Astrocyte (in vitro differentiated cells and primary cell): ENCODE results near the gene DGKE. TPM values are rescaled to one million over a fixed set of nuclear protein-coding genes. Genes with fewer than 3 reads are reported as not detected.

Experiments
- DNase-seq: peaks from one replicate; pipeline ENCODE4 v3.0.0-alpha.2; 2010; ENCODE audit warnings: low read depth
- FAIRE-seq: peaks from 2 replicates; lab custom pipeline; 2011; peaks lifted over from hg19 to GRCh38; lab: Jason Lieb, UNC
- H2AFZ ChIP-seq: 2 replicates; pipeline ENCODE4 v1.6.0; 2012; ENCODE audit warnings: low read depth, low read length, inconsistent platforms
- H3K27ac ChIP-seq: 2 replicates; pipeline ENCODE4 v1.5.1; 2011; ENCODE audit warnings: low read depth, low read length, inconsistent platforms
- H3K27me3 ChIP-seq: 2 replicates; pipeline ENCODE4 v1.6.0; 2011; ENCODE audit warnings: low read length, inconsistent platforms; ENCODE audit not compliant: insufficient read depth
- H3K36me3 ChIP-seq: 2 replicates; pipeline ENCODE4 v1.5.1; 2011; ENCODE audit warnings: low read length, inconsistent platforms; ENCODE audit not compliant: insufficient read depth
- H3K4me1 ChIP-seq: 2 replicates; pipeline ENCODE4 v1.5.1; 2011; ENCODE audit warnings: low read length, inconsistent platforms; ENCODE audit not compliant: insufficient read depth
- H3K4me2 ChIP-seq: 2 replicates; pipeline ENCODE4 v1.6.0; 2012; ENCODE audit warnings: low read length, inconsistent platforms
- H3K4me3 ChIP-seq: 2 replicates; pipeline ENCODE4 v1.5.1; 2011; ENCODE audit warnings: low read depth, mild to moderate bottlenecking, low read length, inconsistent platforms; ENCODE audit not compliant: insufficient read depth
- H3K79me2 ChIP-seq: 2 replicates; pipeline ENCODE4 v1.6.0; 2012; ENCODE audit warnings: mild to moderate bottlenecking, low read length, inconsistent platforms; ENCODE audit not compliant: insufficient read depth
- H3K9ac ChIP-seq: 2 replicates; pipeline ENCODE4 v1.6.0; 2012; ENCODE audit warnings: mild to moderate bottlenecking, low read length, inconsistent platforms
- H3K9me3 ChIP-seq: 2 replicates; pipeline ENCODE4 v1.5.1; 2012; ENCODE audit warnings: low read depth, mild to moderate bottlenecking, low read length, inconsistent platforms; ENCODE audit not compliant: insufficient read depth
- H4K20me1 ChIP-seq: 2 replicates; pipeline ENCODE4 v1.6.0; 2012; ENCODE audit warnings: low read length, inconsistent platforms; ENCODE audit not compliant: insufficient read depth
- H3K27ac Mint-ChIP-seq: one replicate; pipeline ENCODE4 v1.8.0; 2021; ENCODE audit warnings: mild to moderate bottlenecking, mixed read lengths; ENCODE audit not compliant: unreplicated experiment
- H3K27me3 Mint-ChIP-seq: one replicate; pipeline ENCODE4 v1.8.0; 2021; ENCODE audit warnings: low read depth, mixed read lengths; ENCODE audit not compliant: unreplicated experiment
- H3K36me3 Mint-ChIP-seq: one replicate; pipeline ENCODE4 v1.8.0; 2021; ENCODE audit warnings: low read depth, mixed read lengths; ENCODE audit not compliant: unreplicated experiment
- H3K4me1 Mint-ChIP-seq: one replicate; pipeline ENCODE4 v1.8.0; 2021; ENCODE audit warnings: low read depth, mixed read lengths; ENCODE audit not compliant: unreplicated experiment
- H3K4me3 Mint-ChIP-seq: one replicate; pipeline ENCODE4 v1.8.0; 2021; ENCODE audit warnings: mild to moderate bottlenecking, moderate library complexity, mixed read lengths; ENCODE audit not compliant: unreplicated experiment
- H3K9me3 Mint-ChIP-seq: one replicate; pipeline ENCODE4 v1.8.0; 2021; ENCODE audit warnings: mild to moderate bottlenecking, mixed read lengths; ENCODE audit not compliant: unreplicated experiment
- CTCF ChIP-seq: IDR thresholded peaks from 2 replicates; pipeline ENCODE4 v1.5.1; 2011; ENCODE audit warnings: low read depth, mild to moderate bottlenecking, inconsistent platforms, low read length, moderate library complexity; ENCODE audit not compliant: insufficient read depth
- EZH2 ChIP-seq: IDR thresholded peaks from 2 replicates; pipeline ENCODE4 v1.6.1; 2012; ENCODE audit warnings: mild to moderate bottlenecking, low read length, inconsistent platforms; ENCODE audit not compliant: insufficient read depth
- total RNA-seq: library from RNA; stranded (reverse); gene quantifications from 2 replicates; pipeline ENCODE4 v1.2.1, GENCODE V29; 2021

Gene DGKE
- total RNA-seq, 1 donor from 2014 or later: 5.5 TPM

DNA sequence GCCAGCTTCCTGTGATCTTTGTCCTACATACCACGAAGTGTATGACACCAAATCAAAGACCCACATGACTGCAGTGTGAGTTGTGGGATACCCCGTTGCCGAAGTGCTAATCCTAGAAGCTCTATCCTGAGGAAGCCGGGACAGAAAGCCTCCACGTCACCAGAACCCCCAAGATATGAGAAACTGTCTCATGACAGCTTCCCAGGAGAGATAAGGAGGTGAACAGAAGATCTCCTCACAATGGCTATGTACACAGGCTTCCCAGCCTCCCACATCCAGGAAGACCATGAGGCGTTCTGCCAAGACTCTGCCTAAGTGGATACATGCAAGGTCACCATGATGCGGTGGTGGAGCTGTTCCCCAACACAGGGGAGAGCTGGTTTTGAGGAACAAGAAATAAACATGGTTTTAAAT lies 42.8 kb downstream of the DGKE start:
- no peaks in the 10 kb centered on the region for H3K4me1 ChIP-seq
- Mint-ChIP-seq H3K27me3 (peaks cover 3% of the 10 kb centered on the region), H3K36me3 (peaks cover 2% of the 10 kb centered on the region), H3K27ac (no peak overlapping the region), H3K4me1 (peaks cover 3% of the 10 kb centered on the region), H3K4me3 (no peak overlapping the region), H3K9me3 (no peaks in the 10 kb centered on the region)
- H3K4me3 ChIP-seq: no peak overlapping the region
- no peak overlapping the region for H3K9ac ChIP-seq
- H3K36me3 ChIP-seq: no peaks in the 10 kb centered on the region
- no peak overlapping the region for H3K4me2 ChIP-seq
- H3K27ac ChIP-seq: no peak overlapping the region
- no peaks in the 10 kb centered on the region for H4K20me1 ChIP-seq
- H3K9me3 ChIP-seq: no peaks in the 10 kb centered on the region
- DNase-seq (no peak), FAIRE-seq (no peak)
- H3K27me3 ChIP-seq: no peaks in the 10 kb centered on the region
- H2AFZ ChIP-seq: no peak overlapping the region
- TF ChIP-seq EZH2 (no peak), CTCF (no peak)
- H3K79me2 ChIP-seq: no peaks in the 10 kb centered on the region

DNA sequence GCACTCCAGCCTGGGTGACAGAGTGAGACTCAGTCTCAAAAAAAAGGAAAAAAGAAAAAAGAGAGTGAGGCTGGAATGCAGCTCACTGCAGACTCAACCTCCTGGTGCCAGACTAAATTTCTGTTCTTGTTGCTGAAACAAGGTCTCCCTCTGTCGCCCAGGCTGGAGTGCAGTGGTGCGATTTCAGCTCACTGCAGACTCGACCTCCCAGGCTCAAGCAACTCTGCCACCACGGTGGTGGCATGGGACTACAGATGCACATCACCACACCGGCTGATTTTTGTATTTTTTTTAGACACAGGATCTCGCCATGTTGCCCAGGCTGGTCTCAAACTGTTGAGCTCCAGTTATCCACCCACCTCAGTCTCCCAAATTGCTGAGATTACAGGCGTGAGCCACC lies 45.3 kb downstream of the DGKE start:
- no peaks in the 10 kb centered on the region for H3K9me3 ChIP-seq
- peaks cover 2% of the 10 kb centered on the region for H3K36me3 Mint-ChIP-seq
- H3K27ac Mint-ChIP-seq: no peak overlapping the region
- DNase-seq: no peak
- H3K27ac ChIP-seq: no peak overlapping the region
- H3K4me2 ChIP-seq: no peak overlapping the region
- H3K27me3 ChIP-seq: no peaks in the 10 kb centered on the region
- no peak for FAIRE-seq
- no peaks in the 10 kb centered on the region for H3K36me3 ChIP-seq
- H3K4me3 ChIP-seq: no peak overlapping the region
- H3K4me1 Mint-ChIP-seq: peaks cover 3% of the 10 kb centered on the region
- H3K27me3 Mint-ChIP-seq: peaks cover 3% of the 10 kb centered on the region
- H2AFZ ChIP-seq: no peak overlapping the region
- H3K79me2 ChIP-seq: no peaks in the 10 kb centered on the region
- H3K4me1 ChIP-seq: no peaks in the 10 kb centered on the region
- H3K4me3 Mint-ChIP-seq: no peak overlapping the region
- H4K20me1 ChIP-seq: no peaks in the 10 kb centered on the region
- no peaks in the 10 kb centered on the region for H3K9me3 Mint-ChIP-seq
- no peak overlapping the region for H3K9ac ChIP-seq
- TF ChIP-seq EZH2: no peak
- no peak for TF ChIP-seq CTCF

- Histone ChIP-seq H3K4me1 (no peaks in the 10 kb centered on the region), H3K36me3 (no peaks in the 10 kb centered on the region), H3K79me2 (no peaks in the 10 kb centered on the region), H3K9me3 (no peaks in the 10 kb centered on the region), H3K4me3 (no peak overlapping the region), H3K27ac (no peak overlapping the region), H4K20me1 (no peaks in the 10 kb centered on the region), H3K27me3 (no peaks in the 10 kb centered on the region), H3K4me2 (no peak overlapping the region), H3K9ac (no peak overlapping the region), H2AFZ (no peak overlapping the region)
- Mint-ChIP-seq H3K9me3 (no peaks in the 10 kb centered on the region), H3K4me3 (no peak overlapping the region), H3K27me3 (peaks cover 3% of the 10 kb centered on the region), H3K4me1 (peaks cover 3% of the 10 kb centered on the region), H3K36me3 (peaks cover 2% of the 10 kb centered on the region), H3K27ac (no peak overlapping the region)
- FAIRE-seq (no peak), DNase-seq (no peak)
- TF ChIP-seq CTCF: no peak
- no peak for TF ChIP-seq EZH2
Measured at GRCh38 chr17:56880133-56880532, 46.2 kb downstream of the DGKE start.
